ENCODE results near the gene HBG2.

GRCh38 chr11:5267033-5267563 lies 12.5 kb upstream of the HBG2 start:
- no peak for TF ChIP-seq CTCF (IDR thresholded peaks at IDR 0.05)
- no peak for TF ChIP-seq POLR2A (IDR thresholded peaks at IDR 0.05)

All from thyroid gland (tissue), 4 donors.